ENCODE data around the gene RPGRIP1L.

- TF ChIP-seq CTCF (IDR thresholded peaks at IDR 0.05) (no peak), POLR2A (IDR thresholded peaks at IDR 0.05) (no peak)
Observed at GRCh38 chr16:53740933-53741531, 37.4 kb upstream of the RPGRIP1L start.

Data from adrenal gland (tissue), 5 donors.